H9 (cell line): ENCODE measurements around the gene STARD9. TPM values are rescaled to one million over a fixed set of nuclear protein-coding genes. Genes with fewer than 3 reads are reported as not detected.

ENCODE experiments used
- DNase-seq: peaks from one replicate; pipeline ENCODE4 v3.0.0-alpha.2; 2017
- H2AFZ ChIP-seq: one replicate; pipeline ENCODE4 v1.6.1; 2013; ENCODE audit warnings: mild to moderate bottlenecking, low read length, control low read depth, moderate library complexity
- H2AK5ac ChIP-seq: 2 replicates; pipeline ENCODE4 v1.6.1; 2013; ENCODE audit warnings: low read length, control low read depth, mixed read lengths; ENCODE audit not compliant: insufficient read length
- H2BK120ac ChIP-seq: one replicate; pipeline ENCODE4 v1.6.1; 2013; ENCODE audit warnings: low read depth, mild to moderate bottlenecking, low read length, control low read depth, inconsistent platforms; ENCODE audit not compliant: poor library complexity, severe bottlenecking
- H2BK12ac ChIP-seq: 2 replicates; pipeline ENCODE4 v1.6.1; 2013; ENCODE audit warnings: low read length, control low read depth, mixed read lengths, low read depth; ENCODE audit not compliant: insufficient read length
- H2BK15ac ChIP-seq: 2 replicates; pipeline ENCODE4 v1.6.1; 2013; ENCODE audit warnings: low read depth, low read length, control low read depth
- H2BK20ac ChIP-seq: one replicate; pipeline ENCODE4 v1.6.1; 2013; ENCODE audit warnings: low read depth, mild to moderate bottlenecking, low read length, control low read depth, inconsistent platforms; ENCODE audit not compliant: poor library complexity, severe bottlenecking
- H2BK5ac ChIP-seq: 2 replicates; pipeline ENCODE4 v1.6.1; 2013; ENCODE audit warnings: low read length, control low read depth, mixed read lengths; ENCODE audit not compliant: insufficient read length
- H3K14ac ChIP-seq: 2 replicates; pipeline ENCODE4 v1.6.1; 2013; ENCODE audit warnings: low read length, control low read depth; ENCODE audit not compliant: insufficient read depth
- H3K18ac ChIP-seq: 2 replicates; pipeline ENCODE4 v1.6.1; 2013; ENCODE audit warnings: low read depth, mild to moderate bottlenecking, mixed read lengths, low read length, control low read depth; ENCODE audit not compliant: insufficient read length
- H3K23ac ChIP-seq: 2 replicates; pipeline ENCODE4 v1.6.1; 2013; ENCODE audit warnings: low read length, control low read depth, mixed read lengths, low read depth; ENCODE audit not compliant: insufficient read length
- H3K23me2 ChIP-seq: 2 replicates; pipeline ENCODE4 v1.6.1; 2013; ENCODE audit warnings: low read depth, mild to moderate bottlenecking, mixed read lengths, low read length, control low read depth; ENCODE audit not compliant: insufficient read length, poor library complexity, severe bottlenecking
- H3K27ac ChIP-seq: 2 replicates; pipeline ENCODE4 v1.5.1; 2013; ENCODE audit warnings: low read length, control low read depth, mixed read lengths, low read depth; ENCODE audit not compliant: insufficient read length
- H3K27me3 ChIP-seq: 2 replicates; pipeline ENCODE4 v1.6.1; 2013; ENCODE audit warnings: low read length, control low read depth, inconsistent platforms; ENCODE audit not compliant: insufficient read depth
- H3K4ac ChIP-seq: 2 replicates; pipeline ENCODE4 v1.6.1; 2013; ENCODE audit warnings: low read depth, mild to moderate bottlenecking, control low read depth, inconsistent platforms, low read length, moderate library complexity
- H3K4me1 ChIP-seq: 2 replicates; pipeline ENCODE4 v1.6.1; 2013; ENCODE audit warnings: low read length, control low read depth, inconsistent platforms; ENCODE audit not compliant: insufficient read depth
- H3K4me2 ChIP-seq: 2 replicates; pipeline ENCODE4 v1.6.1; 2013; ENCODE audit warnings: low read length, control low read depth, mixed read lengths; ENCODE audit not compliant: insufficient read length, insufficient read depth
- H3K56ac ChIP-seq: 2 replicates; pipeline ENCODE4 v1.6.1; 2013; ENCODE audit warnings: low read depth, mild to moderate bottlenecking, mixed read lengths, low read length, control low read depth; ENCODE audit not compliant: insufficient read length
- H3K79me1 ChIP-seq: 2 replicates; pipeline ENCODE4 v1.6.1; 2013; ENCODE audit warnings: low read depth, mild to moderate bottlenecking, moderate library complexity, low read length, control low read depth, inconsistent platforms; ENCODE audit not compliant: insufficient read depth, poor library complexity, severe bottlenecking
- H3K79me2 ChIP-seq: 2 replicates; pipeline ENCODE4 v1.6.1; 2013; ENCODE audit warnings: low read length, control low read depth, inconsistent platforms; ENCODE audit not compliant: insufficient read depth
- H3K9ac ChIP-seq: 2 replicates; pipeline ENCODE4 v1.6.1; 2013; ENCODE audit warnings: low read length, control low read depth, mixed read lengths; ENCODE audit not compliant: insufficient read length; ENCODE audit errors: extremely low read depth
- H3K9me3 ChIP-seq: one replicate; pipeline ENCODE4 v1.6.1; 2013; ENCODE audit warnings: low read depth, low read length, inconsistent platforms; ENCODE audit not compliant: control insufficient read depth
- H3T11ph ChIP-seq: one replicate; pipeline ENCODE4 v1.6.1; 2013; ENCODE audit warnings: mild to moderate bottlenecking, low read length, control low read depth, inconsistent platforms
- H4K20me1 ChIP-seq: one replicate; pipeline ENCODE4 v1.6.1; 2013; ENCODE audit not compliant: control insufficient read depth, insufficient read length, insufficient read depth
- H4K5ac ChIP-seq: 2 replicates; pipeline ENCODE4 v1.6.1; 2013; ENCODE audit warnings: low read depth, mild to moderate bottlenecking, mixed read lengths, low read length, control low read depth; ENCODE audit not compliant: insufficient read length
- H4K8ac ChIP-seq: replicated peaks from 2 replicates; pipeline ENCODE4 v1.6.1; 2013; ENCODE audit warnings: low read length, control low read depth, mixed read lengths, low read depth; ENCODE audit not compliant: insufficient read length
- H4K91ac ChIP-seq: 2 replicates; pipeline ENCODE4 v1.6.1; 2013; ENCODE audit warnings: low read depth, mild to moderate bottlenecking, moderate library complexity, mixed read lengths, low read length, control low read depth; ENCODE audit not compliant: insufficient read length
- H3K27ac Mint-ChIP-seq, 3 experiments: 2 replicates in 2 of 3; 3 replicates in 1 of 3; pipeline ENCODE4 v1.8.0; 2020 to 2021; ENCODE audit warnings: mixed read lengths in 3 of 3, mild to moderate bottlenecking in 1 of 3, moderate library complexity in 1 of 3
- H3K27me3 Mint-ChIP-seq: 2 replicates; pipeline ENCODE4 v1.8.0; 2021; ENCODE audit warnings: low read depth, mild to moderate bottlenecking, moderate library complexity, mixed read lengths
- H3K36me3 Mint-ChIP-seq, 3 experiments: 2 replicates in 2 of 3; 3 replicates in 1 of 3; pipeline ENCODE4 v1.8.0; 2020 to 2021; ENCODE audit warnings: low read depth in 3 of 3, mixed read lengths in 3 of 3; ENCODE audit not compliant: insufficient read depth in 1 of 3
- H3K4me1 Mint-ChIP-seq, 2 experiments: 2 replicates each; pipeline ENCODE4 v1.8.0; 2020; ENCODE audit warnings: mixed read lengths in 2 of 2
- H3K4me3 Mint-ChIP-seq, 2 experiments: 2 replicates in 1 of 2; 3 replicates in 1 of 2; pipeline ENCODE4 v1.8.0; 2020 to 2021; ENCODE audit warnings: mild to moderate bottlenecking in 2 of 2, mixed read lengths in 2 of 2, moderate library complexity in 1 of 2
- H3K9me3 Mint-ChIP-seq, 2 experiments: 2 replicates in 1 of 2; 3 replicates in 1 of 2; pipeline ENCODE4 v1.8.0; 2020; ENCODE audit warnings: mild to moderate bottlenecking in 2 of 2, mixed read lengths in 2 of 2, moderate library complexity in 1 of 2
- WGBS: extraction: QIAGEN DNeasy Blood & Tissue Kit; methylation state at CpG from one replicate; pipeline ENCODE4 v1.1.7; 2013; ENCODE audit warnings: missing lambda C conversion rate, low lambda C conversion rate, mixed read lengths; ENCODE audit not compliant: insufficient read length; ENCODE audit errors: extremely low coverage; 5-methylcytosine and 5-hydroxymethylcytosine counted together
- total RNA-seq: library from RNA; stranded (reverse); gene quantifications from 2 replicates; pipeline ENCODE4 v1.2.1, GENCODE V29; 2021
- TF ChIP-seq, protein P1 (sequence below): fragments of 200-600 bp; sonication (generic); conservative IDR thresholded peaks from 3 replicates; pipeline ENCODE4 v1.8.0; 2021; ENCODE audit warnings: antibody characterized with exemption, mild to moderate bottlenecking

STARD9 gene
- total RNA-seq, 1 experiment from 2014 or later: 6.9 TPM

DNA sequence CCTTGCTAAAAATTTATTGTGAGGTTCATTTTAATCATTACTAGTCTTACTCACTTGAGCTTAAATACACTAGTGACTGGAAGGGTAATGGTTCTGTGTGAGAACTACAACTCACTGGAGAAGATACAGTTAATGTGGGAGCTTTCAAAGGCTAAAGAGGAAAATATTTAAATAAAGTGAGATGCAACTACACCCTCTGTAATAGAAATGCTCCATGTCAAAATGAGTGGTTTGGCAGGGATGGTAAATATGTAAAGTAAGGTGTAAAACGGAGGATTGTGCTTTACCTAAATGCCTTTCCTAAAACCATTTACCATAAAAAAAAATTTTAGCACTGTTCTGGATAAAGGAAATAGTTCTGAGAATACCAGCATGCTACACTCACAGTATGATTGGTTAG, 42.2 kb upstream of the STARD9 start:
- Histone ChIP-seq H2BK12ac (no peak overlapping the region), H4K91ac (no peak overlapping the region), H2AK5ac (no peak overlapping the region), H2BK120ac (no peak overlapping the region), H3K4me2 (no peak overlapping the region), H3K23ac (no peak overlapping the region), H3K79me1 (no peaks in the 10 kb centered on the region), H3K4ac (no peak overlapping the region), H4K8ac (no peak overlapping the region), H4K20me1 (no peaks in the 10 kb centered on the region), H3K18ac (no peak overlapping the region), H3T11ph (no peak overlapping the region), H3K9ac (no peak overlapping the region), H3K9me3 (no peaks in the 10 kb centered on the region), H3K23me2 (no peaks in the 10 kb centered on the region), H3K4me1 (no peaks in the 10 kb centered on the region), H4K5ac (no peak overlapping the region), H3K56ac (no peak overlapping the region), H3K27ac (no peak overlapping the region), H3K27me3 (no peaks in the 10 kb centered on the region), H2AFZ (no peak overlapping the region), H3K79me2 (no peaks in the 10 kb centered on the region), H2BK15ac (no peak overlapping the region), H3K14ac (no peak overlapping the region), H2BK20ac (no peak overlapping the region), H2BK5ac (no peak overlapping the region)
- Mint-ChIP-seq H3K36me3 (peaks cover 10 to 49% (median 40%) of the 10 kb centered on the region in 3 experiments; a peak in 5 of 7 replicates), H3K27ac (no peak overlapping the region), H3K4me1 (no peaks in the 10 kb centered on the region), H3K27me3 (no peaks in the 10 kb centered on the region), H3K9me3 (no peaks in the 10 kb centered on the region), H3K4me3 (no peak overlapping the region)
- TF ChIP-seq, protein P1, sequence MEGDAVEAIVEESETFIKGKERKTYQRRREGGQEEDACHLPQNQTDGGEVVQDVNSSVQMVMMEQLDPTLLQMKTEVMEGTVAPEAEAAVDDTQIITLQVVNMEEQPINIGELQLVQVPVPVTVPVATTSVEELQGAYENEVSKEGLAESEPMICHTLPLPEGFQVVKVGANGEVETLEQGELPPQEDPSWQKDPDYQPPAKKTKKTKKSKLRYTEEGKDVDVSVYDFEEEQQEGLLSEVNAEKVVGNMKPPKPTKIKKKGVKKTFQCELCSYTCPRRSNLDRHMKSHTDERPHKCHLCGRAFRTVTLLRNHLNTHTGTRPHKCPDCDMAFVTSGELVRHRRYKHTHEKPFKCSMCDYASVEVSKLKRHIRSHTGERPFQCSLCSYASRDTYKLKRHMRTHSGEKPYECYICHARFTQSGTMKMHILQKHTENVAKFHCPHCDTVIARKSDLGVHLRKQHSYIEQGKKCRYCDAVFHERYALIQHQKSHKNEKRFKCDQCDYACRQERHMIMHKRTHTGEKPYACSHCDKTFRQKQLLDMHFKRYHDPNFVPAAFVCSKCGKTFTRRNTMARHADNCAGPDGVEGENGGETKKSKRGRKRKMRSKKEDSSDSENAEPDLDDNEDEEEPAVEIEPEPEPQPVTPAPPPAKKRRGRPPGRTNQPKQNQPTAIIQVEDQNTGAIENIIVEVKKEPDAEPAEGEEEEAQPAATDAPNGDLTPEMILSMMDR: no peak
- no peak for DNase-seq
- WGBS: no CpG with 5 or more reads among the region's 1 CpG
